Retinal pigment epithelial cell (primary cell): ENCODE data around the gene ZNF185.

Source experiments
- DNase-seq: peaks from one replicate; pipeline ENCODE4 v3.0.0-alpha.2; 2010; ENCODE audit warnings: low read depth
- H3K4me3 ChIP-seq: 2 replicates; pipeline ENCODE4 v1.5.1; 2011; ENCODE audit warnings: mild to moderate bottlenecking, low read length, control low read depth, moderate library complexity
- TF ChIP-seq, protein P1 (sequence below): conservative IDR thresholded peaks from 2 replicates; pipeline ENCODE4 v1.5.1; 2011; ENCODE audit warnings: low read depth, low read length, control low read depth, inconsistent platforms

The ZNF185 gene

DNA sequence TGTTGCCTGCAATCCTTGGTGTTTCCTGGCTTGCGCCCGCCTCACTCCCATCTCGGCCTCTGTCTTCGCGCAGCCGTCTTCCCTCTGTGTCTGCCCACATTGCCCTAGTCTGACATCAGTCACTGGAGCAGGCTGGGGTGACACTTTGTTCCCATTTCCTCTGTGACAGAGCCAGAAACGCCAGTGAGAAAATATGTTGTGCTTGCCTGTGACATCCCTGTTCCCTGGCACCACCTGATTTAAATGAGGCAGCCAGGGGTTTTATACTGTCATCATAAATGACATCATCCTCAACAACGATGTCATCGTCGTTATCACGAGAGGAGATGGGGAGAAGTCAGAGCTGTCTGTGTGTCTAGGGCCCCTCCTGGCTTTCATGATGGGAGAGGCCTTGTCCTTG lies 29.1 kb downstream of the ZNF185 start:
- TF ChIP-seq, protein P1, sequence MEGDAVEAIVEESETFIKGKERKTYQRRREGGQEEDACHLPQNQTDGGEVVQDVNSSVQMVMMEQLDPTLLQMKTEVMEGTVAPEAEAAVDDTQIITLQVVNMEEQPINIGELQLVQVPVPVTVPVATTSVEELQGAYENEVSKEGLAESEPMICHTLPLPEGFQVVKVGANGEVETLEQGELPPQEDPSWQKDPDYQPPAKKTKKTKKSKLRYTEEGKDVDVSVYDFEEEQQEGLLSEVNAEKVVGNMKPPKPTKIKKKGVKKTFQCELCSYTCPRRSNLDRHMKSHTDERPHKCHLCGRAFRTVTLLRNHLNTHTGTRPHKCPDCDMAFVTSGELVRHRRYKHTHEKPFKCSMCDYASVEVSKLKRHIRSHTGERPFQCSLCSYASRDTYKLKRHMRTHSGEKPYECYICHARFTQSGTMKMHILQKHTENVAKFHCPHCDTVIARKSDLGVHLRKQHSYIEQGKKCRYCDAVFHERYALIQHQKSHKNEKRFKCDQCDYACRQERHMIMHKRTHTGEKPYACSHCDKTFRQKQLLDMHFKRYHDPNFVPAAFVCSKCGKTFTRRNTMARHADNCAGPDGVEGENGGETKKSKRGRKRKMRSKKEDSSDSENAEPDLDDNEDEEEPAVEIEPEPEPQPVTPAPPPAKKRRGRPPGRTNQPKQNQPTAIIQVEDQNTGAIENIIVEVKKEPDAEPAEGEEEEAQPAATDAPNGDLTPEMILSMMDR = no peak
- H3K4me3 ChIP-seq = no peak overlapping the region
- DNase-seq = no peak

DNA sequence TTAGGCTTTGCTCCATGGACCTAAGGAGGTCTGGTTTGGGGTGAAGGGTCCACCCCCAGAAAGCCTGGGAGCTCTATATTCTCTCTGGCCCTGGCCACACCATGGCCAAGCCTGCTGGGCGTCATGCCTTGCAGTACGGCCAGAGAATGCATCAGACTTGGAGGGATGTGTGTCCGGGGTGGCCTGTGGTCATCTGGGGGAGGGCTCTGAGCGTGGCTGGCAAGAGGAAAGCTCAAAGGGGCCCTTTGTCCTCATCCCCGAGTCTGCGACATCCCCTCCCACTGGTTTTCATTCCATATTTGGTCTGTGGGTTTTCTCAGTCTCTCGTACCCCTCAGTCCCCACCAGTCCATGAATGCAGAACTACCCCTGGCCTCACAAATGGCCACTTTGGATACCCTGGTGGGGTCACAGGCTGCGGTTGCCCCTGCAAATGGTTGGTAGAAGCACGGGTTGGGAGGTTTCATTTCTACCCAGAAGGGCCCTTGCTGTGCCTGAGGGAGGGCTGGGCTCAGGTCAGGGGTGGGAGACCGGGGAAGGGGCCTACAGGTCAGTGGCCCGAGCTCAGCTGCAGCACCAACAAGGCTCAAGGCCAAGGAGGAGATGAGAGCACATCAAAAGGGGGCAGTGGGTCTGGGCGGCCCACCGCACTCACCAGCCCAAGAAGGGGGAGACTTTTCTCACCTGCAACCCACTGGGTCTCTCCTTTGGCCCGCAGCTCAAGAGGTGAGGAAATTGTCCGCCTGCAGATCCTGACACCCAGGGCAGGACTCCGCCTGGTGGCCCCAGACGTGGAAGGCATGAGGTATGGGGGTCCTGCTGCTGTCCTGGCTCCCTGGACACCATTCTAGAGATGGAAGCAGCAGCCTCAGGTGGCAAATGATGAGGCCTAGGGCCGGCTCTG lies 30.2 kb downstream of the ZNF185 start:
- DNase-seq = no peak
- TF ChIP-seq, protein P1 = no peak
- H3K4me3 ChIP-seq = no peak overlapping the region

DNA sequence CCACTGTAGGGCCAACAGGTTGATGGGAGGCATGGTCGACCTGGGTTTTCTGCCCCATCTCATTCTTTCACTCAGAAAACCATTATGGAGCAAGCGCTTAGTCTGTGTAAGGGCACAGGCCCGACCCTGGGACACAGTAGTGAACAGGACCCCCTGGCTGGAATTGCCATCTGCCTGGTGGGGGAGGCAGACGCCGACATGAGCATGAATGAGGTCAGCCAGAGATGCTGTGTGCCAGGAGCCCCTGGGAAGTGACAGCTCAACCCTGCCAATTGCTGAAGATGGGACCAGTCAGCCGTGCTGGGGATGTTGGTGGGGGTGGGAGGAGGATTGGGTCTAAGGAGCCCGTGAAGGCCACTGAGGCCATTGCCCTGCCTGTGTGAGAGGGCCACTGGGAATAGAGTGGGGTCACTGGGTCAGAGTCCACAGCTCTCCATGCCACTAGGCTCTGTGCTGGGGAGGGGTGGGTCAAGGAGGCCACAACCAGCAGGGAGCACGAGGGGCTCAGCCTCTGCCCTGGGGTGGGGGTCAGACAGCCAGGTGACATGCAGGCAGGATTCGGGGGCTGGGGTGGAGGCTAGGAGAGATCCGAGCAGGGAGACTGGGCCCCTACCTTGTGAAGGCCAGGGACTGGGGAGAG lies 31.0 kb downstream of the ZNF185 start:
- TF ChIP-seq, protein P1 = no peak
- DNase-seq = no peak
- H3K4me3 ChIP-seq = no peak overlapping the region

DNA sequence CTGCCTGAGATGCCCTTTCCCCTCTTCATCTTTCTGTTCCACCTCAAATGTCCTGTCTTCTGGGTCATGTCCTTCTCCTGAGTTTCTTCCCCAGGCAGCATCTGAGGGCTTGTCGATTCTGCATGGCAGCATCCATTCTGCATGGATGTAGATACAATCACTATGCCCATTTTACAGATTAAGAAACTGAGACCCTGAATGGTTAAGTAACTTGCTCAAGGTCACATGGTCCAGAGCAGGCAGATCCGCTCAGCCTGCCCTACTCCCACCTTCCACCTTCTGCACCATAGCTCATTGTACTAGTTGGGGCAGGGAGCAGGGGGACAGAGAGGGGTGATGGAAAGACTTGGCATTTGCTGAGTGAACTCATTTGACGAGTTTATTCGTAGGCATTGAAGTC lies 32.0 kb downstream of the ZNF185 start:
- TF ChIP-seq, protein P1 = no peak
- DNase-seq = no peak
- H3K4me3 ChIP-seq = no peak overlapping the region

DNA sequence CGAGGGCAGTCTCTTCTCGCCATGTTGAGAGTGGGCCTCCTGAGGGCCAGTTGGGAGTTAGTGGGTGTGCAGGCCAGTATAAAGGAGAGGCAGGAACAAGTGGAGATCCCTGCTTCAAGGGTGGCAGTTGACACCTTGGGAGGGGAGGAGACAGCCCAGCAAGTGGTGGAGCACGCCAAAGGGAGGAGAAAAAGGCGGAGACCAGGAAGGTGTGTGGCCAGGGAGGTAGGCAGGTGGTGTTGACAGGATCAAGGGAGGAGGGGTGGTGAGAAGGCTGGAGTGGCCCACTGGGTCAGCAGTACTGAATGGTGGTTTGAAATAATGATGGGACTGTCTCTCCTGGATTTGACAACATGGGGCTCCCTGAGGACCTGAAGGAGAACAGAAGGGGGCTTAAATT lies 32.6 kb downstream of the ZNF185 start:
- TF ChIP-seq, protein P1 = no peak
- DNase-seq = no peak
- no peak overlapping the region for H3K4me3 ChIP-seq

DNA sequence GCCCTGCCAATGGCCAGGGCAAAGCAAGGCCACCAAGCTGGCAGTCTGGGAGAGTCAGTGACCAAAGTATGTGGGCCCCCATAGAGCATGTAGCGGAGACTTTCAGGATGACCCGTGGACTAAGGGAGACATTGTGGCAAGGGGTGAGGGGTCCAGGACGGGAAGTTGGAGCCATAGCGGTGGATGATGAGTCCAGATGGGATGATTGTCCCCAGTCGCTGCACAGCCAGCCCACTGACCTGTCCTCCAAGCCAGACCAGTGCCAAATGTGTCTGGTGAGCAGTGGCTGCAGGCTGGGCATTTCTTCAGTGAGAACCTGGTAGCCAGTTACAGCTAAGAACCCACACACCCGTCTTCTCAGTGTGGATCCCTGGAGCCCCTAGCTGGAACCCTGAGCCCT lies 34.3 kb downstream of the ZNF185 start:
- TF ChIP-seq, protein P1 = no peak
- DNase-seq = no peak
- no peak overlapping the region for H3K4me3 ChIP-seq
